NCI-H146 treated with DMSO at 0.1 percent for 48 hours (cell line): ENCODE results near the gene ZNF534.
A peak's percentile ranks its signal among the peaks of the same experiment; 100 is the strongest.
"Not testable (repeated sequence)": the region's sequence is repeated elsewhere in the genome, so short reads cannot be mapped to it uniquely, and the experiment has no call there.

Experiments
- DNase-seq: peaks from one replicate; lab custom pipeline; 2025; ENCODE audit not compliant: unreplicated experiment; lab: John Stamatoyannopoulos, UW

Gene ZNF534

DNA sequence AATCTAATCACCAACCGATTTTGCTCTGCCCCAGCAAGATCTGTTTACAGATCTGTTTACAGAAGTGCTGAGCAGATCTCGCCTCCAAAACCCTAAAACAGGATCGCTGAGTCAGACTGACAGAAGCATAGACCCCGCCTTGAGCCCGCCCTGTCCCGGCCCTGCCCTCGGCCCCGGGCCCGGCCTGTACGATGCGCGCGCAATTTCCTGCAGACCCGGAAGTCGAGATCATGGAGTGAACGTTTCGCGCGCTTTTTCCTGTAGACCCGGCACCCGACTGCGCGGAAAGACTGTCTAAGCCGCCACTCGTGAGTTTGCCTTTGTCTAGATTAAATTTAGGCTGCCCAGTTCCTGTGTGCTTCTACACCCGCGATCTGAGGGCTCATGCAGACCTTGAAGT is at the start of gene ZNF534:
Gene ZNF534 (plus strand): TSS at position 212 of the 400 bp plus-strand sequence. CDS start 2,327 bp downstream, outside the sequence.
- DNase-seq, result no peak

DNA sequence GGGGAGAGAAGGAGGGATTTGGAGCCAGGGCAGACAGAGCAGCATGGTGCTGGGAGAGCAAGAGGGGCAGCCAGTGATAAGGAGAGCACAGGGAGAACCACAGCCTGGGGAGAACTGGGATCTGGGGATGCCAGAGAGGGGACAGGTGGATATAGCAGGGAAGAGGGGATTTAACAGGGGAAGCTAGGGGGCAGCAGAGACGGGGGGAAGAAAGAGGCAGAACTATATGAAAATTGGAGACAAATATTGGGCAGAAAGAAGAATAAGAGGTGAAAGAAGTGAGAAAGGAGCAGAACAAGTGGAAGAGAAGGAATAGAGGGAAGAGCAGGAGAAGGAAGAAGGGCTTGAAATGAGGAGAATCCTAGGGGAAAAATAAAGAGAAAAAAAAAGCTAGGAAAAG is 37.8 kb upstream of the ZNF534 start:
- no peak for DNase-seq

DNA sequence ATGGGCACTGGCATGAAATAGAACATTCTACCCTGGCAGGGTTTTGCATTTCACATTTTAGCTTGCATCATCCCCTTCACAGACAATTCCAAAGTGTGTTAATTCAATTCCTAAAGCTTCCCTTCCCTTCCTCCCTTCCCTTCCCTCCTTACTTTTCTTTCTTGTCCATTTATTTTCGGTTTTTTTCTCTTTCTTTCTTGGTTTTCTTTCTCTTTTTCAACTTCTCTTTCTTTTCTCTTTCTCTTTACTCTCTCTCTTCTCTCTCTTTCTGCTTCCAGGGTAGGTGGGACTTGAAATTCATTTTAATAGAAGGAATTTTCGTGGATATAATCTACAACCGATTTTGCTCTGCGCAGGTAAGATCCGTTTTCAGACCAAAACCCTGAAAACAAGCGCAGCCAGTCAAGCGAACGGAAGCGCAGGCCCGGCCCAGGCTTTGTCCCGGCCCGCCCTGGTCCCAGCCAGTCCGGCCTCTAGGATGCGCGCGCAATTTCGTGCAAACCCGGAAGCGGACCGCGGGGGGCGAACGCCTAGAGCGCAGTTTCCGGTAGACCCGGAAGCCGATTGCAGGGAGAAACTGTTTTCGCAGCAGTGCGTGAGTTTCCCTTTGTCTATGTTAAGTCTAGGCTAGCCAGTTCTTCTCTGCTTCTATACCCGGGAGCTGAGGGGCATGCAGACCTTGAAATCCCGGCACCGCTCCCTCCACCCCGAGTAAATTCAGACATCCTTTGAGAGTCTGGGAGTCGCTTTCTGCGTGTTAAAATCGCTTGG is 31.5 kb upstream of the ZNF534 start, which contains the start of gene ZNF528:
Gene ZNF528 (plus strand): TSS at position 540 of the 771 bp plus-strand sequence. CDS start 4,165 bp downstream, outside the sequence.
- DNase-seq, result peak; percentile 80

DNA sequence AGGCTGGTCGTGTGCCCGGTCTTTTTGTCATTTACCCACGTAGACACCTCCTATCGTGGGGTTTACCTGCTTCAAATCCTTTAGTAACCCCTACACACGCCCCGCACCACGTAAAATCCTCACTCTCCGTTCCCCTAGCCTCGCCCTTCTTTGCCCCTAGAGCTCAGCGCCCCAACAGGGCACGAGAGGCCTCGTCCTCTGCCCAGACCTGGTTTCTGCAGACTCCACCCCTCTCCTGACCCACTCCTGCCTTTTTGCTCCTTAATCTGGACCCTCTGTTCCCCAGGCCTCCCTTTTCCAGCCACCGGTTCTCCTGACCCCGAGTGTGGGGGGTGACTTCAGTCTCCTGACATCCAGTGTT is 30.9 kb upstream of the ZNF534 start:
- no peak for DNase-seq

DNA sequence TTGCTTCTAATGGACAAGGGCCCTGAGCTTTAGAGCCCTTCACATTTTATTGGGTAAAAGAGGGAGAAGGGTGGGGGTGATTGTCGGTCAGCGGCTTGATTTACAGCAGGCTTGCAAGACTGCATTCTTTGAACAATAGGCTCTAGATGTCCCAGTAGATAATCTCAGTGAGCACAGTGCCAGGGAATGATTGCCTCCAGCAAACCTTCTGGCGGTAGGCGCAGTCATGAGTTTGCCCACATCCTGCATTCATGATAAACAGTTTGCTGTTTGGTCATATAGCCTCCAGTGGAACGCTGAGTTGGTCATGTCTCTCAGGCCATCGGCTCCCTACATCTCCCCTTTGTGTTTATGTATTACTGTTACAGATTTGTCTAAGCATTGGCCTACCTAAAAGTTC is 18.7 kb upstream of the ZNF534 start:
- DNase-seq, result no peak

DNA sequence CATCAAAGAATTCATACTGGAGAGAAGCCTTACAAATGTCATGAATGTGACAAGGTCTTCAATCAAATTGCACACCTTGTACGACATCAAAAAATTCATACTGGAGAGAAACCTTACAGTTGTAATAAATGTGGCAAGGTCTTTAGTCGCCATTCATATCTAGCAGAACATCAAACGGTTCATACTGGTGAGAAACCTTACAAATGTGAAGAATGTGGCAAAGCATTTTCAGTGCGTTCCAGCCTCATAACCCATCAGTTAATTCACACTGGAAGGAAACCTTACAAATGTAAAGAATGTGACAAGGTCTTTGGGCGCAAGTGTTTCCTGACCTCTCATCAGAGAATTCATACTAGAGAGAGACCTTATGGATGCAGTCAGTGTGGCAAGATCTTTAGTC is 13.2 kb upstream of the ZNF534 start:
- no peak for DNase-seq

DNA sequence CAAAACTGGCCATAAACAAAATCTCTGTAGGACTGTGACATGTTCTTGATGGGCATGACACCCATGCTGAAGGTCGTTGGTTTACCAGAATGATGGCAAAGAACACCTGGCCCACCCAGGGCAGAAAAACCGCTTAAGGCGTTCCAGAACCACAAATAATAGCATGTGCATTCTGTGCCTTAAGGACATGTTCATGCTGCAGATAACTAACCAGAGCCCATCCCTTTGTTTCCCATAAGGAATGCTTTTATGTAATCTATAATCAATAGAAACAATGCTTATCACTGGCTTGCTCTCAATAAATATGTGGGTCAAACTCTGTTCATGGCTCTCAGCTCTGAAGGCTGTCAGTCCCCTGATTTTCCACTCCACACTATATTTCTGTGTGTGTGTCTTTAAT is 13.2 kb downstream of the ZNF534 start:
- DNase-seq, result no peak

DNA sequence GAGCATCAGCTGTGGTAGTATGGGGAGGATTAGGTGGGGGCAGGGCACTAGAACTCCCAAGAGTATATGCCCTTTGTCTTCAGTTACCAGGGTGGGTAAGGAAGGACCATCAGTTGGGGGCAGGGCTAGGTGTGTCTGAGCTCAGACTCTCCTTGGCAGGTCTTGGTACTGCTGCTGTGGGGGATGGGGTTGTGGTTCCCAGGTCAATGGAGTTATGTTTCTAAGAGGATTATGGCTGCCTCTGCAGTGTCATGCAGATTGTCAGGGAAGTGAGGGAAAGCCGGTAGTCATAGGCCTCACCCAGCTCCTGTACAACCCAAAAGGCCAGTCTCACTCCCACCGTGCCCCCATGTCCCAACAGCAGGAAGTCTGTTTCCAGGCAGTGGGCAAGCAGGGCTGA is 15.6 kb downstream of the ZNF534 start:
- no peak for DNase-seq

DNA sequence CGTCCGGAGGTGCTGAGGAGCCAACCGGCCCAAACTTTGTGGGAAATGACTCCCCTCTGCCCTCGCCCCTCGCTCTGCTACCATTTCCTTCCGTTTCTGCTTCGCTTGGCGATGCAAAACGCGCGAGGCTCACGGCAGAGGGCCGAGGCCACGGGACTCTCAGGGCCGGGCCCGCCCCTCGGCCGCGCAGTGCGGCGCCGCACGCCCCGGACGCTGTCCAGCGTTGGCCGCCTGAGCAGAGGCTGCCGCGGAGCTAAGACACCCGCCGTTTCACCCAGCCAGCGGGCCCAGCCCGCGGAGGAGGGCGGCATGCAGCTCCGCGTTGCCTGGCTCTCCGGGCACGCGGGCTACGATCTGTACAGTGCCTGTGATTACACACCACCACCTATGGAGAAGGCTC is 22.3 kb downstream of the ZNF534 start:
- DNase-seq, result no peak

DNA sequence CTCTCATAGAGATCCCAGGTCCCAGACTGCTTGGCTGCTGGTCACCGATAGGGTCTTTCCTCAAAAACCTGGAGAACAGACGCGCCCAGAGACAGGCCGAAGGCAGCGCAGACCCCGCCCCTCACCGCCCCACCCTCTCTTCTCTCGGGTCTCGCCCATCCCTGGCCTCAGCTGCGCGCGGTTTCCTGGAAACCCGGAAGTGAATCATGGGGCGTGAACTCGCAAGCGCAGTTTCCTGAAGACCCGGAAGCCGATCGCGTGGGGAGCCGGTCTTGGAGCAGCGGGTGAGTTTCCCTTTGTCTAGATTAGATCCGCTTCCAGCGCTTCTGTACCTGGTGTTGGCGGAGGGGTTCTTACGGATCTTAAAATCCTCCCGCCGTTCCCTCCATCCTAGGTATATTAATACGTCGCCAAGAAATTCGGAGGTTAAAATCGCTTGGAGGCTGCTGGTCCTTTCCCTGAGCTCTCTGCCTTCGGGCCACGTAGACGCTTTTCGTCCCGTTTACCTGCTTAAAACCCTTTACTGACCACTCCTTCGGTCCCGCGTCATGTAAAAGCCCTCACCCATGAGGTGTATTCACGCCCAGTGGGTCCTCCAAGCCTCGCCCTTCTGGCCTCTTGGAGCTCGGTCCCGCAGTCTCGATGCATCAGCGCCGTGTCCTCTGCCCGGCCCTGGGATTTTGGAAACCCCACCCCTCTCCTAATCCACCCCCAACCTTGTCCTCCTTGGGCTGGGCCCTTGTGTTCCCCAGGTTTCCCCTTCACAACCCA is 24.6 kb downstream of the ZNF534 start, which contains the start of gene ZNF578:
Gene ZNF578 (plus strand): TSS at position 230 of the 771 bp plus-strand sequence. CDS start 48,293 bp downstream, outside the sequence.
- no peak for DNase-seq

DNA sequence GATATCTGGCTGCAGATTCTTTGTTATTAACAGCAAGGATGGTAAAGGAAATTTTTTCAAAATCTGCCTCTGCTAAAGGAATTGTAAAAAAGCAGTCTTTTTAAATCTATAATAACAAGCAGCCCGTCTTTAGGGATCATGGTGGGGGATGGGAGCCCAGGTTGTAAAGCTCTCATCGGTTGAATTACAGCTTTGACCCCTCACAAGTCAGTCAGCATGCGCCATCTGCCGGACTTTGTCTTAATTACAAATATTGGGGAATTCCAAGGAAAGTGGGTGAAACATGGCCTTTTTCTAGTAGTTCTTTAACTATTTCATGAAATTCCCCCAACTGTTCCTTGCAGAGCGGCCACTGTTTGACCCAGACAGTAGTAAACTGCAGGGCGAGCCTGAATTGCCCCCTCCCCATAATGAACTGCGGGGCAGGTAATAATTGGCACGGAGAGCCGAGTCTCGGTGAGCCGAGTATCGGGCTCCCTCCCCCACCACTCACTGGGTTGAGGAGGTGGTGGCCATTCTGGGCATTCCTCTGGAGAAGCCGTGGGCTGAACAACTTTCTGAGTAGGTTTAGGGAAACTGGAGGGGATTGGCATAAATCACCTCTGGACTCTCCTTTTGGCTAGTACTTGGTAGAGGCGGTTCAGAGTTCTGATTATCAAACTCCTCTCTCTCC is 36.0 kb downstream of the ZNF534 start:
- DNase-seq, result peak; percentile 35

DNA sequence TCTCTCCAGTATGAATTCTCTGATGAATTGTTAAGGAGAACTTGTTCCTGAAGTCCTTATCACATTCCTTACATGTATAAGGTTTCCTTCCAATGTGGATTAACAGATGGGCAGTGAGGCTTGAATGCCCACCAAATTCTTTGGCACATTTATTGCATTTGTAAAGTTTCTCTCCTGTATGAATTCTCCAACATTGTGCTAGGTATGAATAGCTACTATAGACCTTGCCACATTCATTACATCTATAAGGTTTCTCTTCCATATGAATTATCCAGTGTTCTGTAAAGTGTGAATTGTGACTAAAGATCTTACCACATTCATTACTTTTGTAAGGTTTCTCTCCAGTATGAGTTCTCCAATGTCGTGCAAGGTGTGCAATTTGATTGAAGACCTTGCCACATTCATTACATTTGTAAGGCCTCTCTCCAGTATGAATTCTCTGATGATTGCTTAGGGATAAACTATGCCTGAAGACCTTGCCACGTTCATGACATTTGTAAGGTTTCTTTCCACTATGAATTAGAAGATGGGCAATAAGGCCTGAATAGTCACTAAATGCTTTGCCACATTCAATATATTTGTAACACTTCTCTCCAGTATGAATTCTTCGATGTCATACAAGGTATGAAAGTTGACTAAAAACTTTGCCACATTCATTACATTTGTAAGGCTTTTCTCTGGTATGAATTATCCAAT is 44.9 kb downstream of the ZNF534 start:
- no peak for DNase-seq

DNA sequence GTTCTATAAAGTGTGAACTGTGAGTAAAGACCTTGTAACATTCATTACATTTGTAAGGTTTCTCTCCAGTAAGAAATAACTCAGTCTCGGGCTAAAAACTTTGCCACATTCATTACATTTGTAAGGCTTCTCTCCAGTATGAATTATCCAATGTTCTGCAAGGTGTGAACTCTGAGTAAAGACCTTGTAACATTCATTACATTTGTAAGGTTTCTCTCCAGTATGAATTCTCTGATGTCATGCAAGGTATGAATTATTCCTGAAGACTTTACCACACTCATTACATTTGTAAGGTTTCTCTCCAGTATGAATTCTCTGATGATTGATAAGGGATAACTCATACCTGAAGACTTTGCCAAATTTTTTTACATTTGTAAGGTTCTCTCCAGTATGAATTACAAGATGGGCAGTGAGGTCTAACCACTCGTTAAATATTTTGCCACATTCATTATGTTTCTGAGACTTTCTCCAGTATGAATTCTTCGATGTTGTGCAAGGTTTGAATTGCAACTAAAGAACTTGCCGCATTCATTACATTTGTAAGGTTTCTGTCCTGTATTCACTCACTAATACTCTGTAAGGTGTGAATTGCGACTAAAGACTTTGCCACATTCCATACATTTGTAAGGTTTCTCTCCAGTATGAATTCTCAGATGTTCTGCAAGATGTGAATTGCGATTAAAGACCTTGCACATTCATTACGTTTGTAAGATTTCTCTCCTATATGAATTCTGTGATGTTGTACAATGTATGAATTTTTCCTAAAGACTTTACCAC is 45.6 kb downstream of the ZNF534 start:
- no peak for DNase-seq

DNA sequence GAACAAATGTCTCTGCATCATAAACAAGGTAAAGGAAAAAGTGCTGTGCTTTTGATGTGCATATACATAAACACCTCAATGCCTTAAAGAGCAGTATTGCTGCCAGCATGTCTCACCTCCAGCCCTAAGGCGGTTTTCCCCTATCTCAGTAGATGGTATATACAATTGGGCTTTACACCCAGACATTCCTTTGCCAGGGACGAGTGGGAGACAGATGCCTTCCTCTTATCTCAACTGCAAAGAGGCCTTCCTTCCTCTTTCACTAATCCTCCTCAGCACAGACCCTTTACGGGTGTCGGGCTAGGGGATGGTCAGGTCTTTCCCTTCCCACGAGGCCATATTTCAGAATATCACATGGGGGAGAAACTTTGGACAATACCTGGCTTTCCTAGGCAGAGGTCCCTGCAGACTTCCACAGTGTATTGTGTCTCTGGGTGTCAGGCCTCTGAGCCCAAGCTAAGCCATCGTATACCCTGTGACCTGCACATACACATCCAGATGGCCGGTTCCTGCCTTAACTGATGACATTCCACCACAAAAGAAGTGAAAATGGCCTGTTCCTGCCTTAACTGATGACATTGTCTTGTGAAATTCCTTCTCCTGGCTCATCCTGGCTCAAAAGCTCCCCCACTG is 55.3 kb downstream of the ZNF534 start:
- DNase-seq, result not testable (repeated sequence)

DNA sequence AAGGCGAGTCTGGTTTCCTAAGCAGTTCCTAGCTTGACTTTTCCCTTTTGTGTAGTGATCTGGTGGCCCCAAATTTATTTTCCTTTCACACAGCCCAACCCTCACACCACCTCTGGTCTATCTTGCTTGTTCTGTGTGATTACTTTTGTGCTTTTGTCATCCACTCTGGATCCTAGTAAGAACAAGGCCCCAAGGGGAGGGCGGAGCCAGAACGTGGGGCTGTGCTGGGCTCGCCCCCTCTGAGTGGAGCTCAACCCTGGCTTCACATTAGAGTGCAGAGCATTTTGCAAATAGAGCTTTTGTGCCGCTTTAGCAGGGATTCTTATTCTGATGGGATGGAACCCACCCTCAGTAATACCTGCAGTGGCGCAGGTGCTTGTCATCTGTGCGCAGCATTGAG is 56.1 kb downstream of the ZNF534 start:
- not testable (repeated sequence) for DNase-seq

DNA sequence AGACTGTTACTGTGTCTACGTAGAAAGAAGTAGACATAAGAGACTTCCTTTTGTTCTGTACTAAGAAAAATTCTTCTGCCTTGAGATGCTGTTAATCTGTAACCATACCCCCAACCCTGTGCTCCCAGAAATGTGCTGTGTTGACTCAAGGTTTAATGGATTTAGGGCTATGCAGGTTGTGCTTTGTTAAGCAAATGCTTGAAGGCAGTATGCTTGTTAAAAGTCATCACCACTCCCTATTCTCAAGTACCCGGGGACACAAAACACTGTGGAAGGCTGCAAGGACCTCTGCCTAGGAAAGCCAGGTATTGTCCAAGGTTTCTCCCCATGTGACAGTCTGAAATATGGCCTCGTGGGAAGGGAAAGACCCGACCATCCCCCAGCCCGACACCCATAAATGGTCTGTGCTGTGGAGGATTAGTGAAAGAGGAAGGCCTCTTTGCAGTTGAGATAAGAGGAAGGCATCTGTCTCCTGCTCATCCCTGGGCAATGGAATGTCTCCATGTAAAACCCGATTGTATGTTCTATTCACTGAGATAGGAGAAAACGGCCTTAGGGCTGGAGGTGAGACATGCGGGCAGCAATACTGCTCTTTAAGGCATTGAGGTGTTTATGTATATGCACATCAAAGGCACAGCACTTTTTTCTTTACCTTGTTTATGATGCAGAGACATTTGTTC is 56.8 kb downstream of the ZNF534 start:
- not testable (repeated sequence) for DNase-seq

DNA sequence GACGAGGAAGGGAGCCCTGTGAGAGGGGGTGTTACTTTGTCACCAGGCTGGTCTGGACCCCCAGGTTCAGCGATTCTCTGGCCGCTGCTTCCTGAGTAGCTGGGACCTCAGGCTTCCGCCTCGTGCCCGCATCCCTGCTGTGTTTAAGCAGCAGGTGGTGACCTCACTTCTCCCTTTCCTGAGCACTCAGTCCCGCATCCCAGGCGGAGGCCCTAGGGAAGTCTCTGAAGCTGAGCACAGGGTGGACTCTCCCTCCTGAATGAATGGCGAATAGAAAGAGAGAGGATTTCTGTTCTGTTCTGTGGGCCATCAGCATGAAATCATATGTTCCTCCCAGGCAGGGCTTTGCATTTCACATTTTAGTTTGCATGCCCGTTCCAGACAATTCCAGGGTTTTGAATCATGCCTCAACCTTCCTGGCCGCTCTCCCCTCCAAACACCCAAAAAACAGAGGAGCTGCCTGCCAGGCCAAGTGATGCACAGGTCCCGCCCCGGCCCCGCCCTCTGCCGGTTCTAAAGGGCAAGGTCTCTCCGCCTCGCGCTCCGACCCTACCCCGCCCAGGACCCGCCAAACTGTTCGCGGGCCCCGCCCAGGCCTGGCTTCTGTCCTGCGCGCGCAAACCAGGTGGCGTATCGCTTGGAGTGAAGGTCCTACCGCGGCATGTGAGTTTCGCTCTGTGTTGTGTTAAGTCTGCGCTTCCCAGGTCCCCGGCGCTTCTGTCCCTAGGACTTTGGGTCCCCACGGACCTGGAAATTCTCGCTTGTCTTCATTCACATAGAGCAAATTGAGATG is 63.4 kb downstream of the ZNF534 start:
- no peak for DNase-seq

DNA sequence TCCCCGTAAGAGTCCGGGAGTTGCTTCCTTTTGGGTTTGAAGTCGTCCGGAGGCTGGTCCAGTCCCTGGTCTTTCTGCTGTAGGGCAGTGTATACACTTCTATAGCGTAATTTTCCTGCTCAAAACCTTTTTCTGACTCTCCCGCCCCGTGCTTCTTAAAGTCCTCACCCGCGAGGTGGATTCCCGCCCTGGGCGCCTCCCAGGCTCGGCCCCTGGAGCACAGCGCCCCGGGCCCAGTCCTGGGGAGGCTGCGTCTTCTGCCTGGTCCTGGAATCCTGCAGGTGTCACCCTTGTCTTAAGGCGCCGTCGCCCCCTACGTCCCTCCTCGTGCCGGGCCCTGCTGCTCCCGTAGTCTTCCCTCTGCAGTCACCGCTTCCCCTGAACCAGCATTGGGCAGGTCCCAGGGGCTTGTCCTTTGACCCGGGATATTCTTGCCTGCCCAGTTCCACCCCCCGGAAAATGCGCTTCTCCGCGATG is 64.1 kb downstream of the ZNF534 start:
- no peak for DNase-seq
